ENCODE data around the gene C1orf198.

The C1orf198 gene

GRCh38 chr1:230833511-230833910 lies 34.8 kb downstream of the C1orf198 start:
- DNase-seq (ENCODE audit: low read depth), result no peak

GRCh38 chr1:230832476-230832875 lies 35.8 kb downstream of the C1orf198 start:
- DNase-seq (ENCODE audit: low read depth), result peak; percentile 4

- DNase-seq (ENCODE audit: low read depth), result no peak
Observed at GRCh38 chr1:230831771-230832170, 36.5 kb downstream of the C1orf198 start.

GRCh38 chr1:230828421-230828820 lies 39.9 kb downstream of the C1orf198 start:
- no peak for DNase-seq (ENCODE audit: low read depth)

- DNase-seq (ENCODE audit: low read depth), result no peak
Observed at GRCh38 chr1:230827801-230828200, 40.5 kb downstream of the C1orf198 start.

- no peak for DNase-seq (ENCODE audit: low read depth)
Observed at GRCh38 chr1:230827081-230827681, 41.1 kb downstream of the C1orf198 start.

- no peak for DNase-seq (ENCODE audit: low read depth)
Observed at GRCh38 chr1:230826166-230826875, 42.0 kb downstream of the C1orf198 start.

- no peak for DNase-seq (ENCODE audit: low read depth)
Observed at GRCh38 chr1:230825761-230826160, 42.6 kb downstream of the C1orf198 start.

- DNase-seq (ENCODE audit: low read depth), result no peak
Observed at GRCh38 chr1:230824919-230825721, 43.2 kb downstream of the C1orf198 start.

GRCh38 chr1:230824551-230824918 lies 43.8 kb downstream of the C1orf198 start:
- DNase-seq (ENCODE audit: low read depth), result no peak

GRCh38 chr1:230823931-230824381 lies 44.4 kb downstream of the C1orf198 start:
- no peak for DNase-seq (ENCODE audit: low read depth)

- no peak for DNase-seq (ENCODE audit: low read depth)
Observed at GRCh38 chr1:230823426-230823825, 44.9 kb downstream of the C1orf198 start.

GRCh38 chr1:230822092-230822581 lies 46.2 kb downstream of the C1orf198 start:
- DNase-seq (ENCODE audit: low read depth), result no peak

GRCh38 chr1:230821346-230821745 lies 47.0 kb downstream of the C1orf198 start:
- DNase-seq (ENCODE audit: low read depth), result no peak

- DNase-seq (ENCODE audit: low read depth), result no peak
Observed at GRCh38 chr1:230820568-230820967, 47.8 kb downstream of the C1orf198 start.

GRCh38 chr1:230819976-230820375 lies 48.3 kb downstream of the C1orf198 start:
- no peak for DNase-seq (ENCODE audit: low read depth)

- no peak for DNase-seq (ENCODE audit: low read depth)
Observed at GRCh38 chr1:230818901-230819300, 49.4 kb downstream of the C1orf198 start.

- DNase-seq (ENCODE audit: low read depth), result no peak
Observed at GRCh38 chr1:230818367-230818766, 50.0 kb downstream of the C1orf198 start.

GRCh38 chr1:230816018-230816417 lies 52.3 kb downstream of the C1orf198 start:
- DNase-seq (ENCODE audit: low read depth), result no peak

- no peak for DNase-seq (ENCODE audit: low read depth)
Observed at GRCh38 chr1:230814949-230815692, 53.2 kb downstream of the C1orf198 start.

GRCh38 chr1:230812568-230812967 lies 55.8 kb downstream of the C1orf198 start:
- DNase-seq (ENCODE audit: low read depth), result no peak
